ENCODE results near the gene CRHBP. TPM values are rescaled to one million over a fixed set of nuclear protein-coding genes. Genes with fewer than 3 reads are reported as not detected.

The CRHBP gene
- total RNA-seq, 4 donors from 2014 or later = 1.4 to 2.1 TPM; not detected in 2

DNA sequence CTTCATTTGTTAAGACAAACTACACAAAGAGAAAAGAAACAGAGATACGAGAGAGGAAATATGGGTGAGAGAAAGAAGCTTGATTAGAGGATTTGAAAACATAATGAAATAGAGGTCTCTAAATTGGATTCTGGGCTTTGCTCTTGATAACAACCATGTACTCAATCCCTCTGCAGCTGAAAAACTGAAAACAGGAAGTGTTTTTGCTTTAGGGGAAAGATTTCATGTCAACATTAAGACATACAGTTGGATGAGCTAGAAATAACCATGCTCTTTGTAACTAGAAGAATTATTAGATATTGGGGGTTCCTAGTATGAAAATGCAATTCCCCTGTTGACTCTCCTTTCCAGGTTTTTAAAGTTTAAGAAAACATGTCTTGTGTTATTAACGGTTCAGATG, 21.9 kb downstream of the CRHBP start:
- H3K9me3 ChIP-seq = no peaks in the 10 kb centered on the region
- DNase-seq (ENCODE audit: low spot score in 2 of 2) = no peak
- H3K4me3 ChIP-seq = no peak overlapping the region
- no peaks in the 10 kb centered on the region for H3K4me1 ChIP-seq
- no peaks in the 10 kb centered on the region for H3K36me3 ChIP-seq
- H3K27me3 ChIP-seq = no peaks in the 10 kb centered on the region
- no peak overlapping the region for H3K27ac ChIP-seq
- 51 to 54% methylated on average over 2 of the region's 2 CpGs for WGBS, 2 donors
- TF ChIP-seq POLR2A (IDR thresholded peaks at IDR 0.05) (no peak), EP300 (IDR thresholded peaks at IDR 0.05) (no peak)
- TF ChIP-seq, protein P1, sequence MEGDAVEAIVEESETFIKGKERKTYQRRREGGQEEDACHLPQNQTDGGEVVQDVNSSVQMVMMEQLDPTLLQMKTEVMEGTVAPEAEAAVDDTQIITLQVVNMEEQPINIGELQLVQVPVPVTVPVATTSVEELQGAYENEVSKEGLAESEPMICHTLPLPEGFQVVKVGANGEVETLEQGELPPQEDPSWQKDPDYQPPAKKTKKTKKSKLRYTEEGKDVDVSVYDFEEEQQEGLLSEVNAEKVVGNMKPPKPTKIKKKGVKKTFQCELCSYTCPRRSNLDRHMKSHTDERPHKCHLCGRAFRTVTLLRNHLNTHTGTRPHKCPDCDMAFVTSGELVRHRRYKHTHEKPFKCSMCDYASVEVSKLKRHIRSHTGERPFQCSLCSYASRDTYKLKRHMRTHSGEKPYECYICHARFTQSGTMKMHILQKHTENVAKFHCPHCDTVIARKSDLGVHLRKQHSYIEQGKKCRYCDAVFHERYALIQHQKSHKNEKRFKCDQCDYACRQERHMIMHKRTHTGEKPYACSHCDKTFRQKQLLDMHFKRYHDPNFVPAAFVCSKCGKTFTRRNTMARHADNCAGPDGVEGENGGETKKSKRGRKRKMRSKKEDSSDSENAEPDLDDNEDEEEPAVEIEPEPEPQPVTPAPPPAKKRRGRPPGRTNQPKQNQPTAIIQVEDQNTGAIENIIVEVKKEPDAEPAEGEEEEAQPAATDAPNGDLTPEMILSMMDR (IDR thresholded peaks at IDR 0.05) = no peak

DNA sequence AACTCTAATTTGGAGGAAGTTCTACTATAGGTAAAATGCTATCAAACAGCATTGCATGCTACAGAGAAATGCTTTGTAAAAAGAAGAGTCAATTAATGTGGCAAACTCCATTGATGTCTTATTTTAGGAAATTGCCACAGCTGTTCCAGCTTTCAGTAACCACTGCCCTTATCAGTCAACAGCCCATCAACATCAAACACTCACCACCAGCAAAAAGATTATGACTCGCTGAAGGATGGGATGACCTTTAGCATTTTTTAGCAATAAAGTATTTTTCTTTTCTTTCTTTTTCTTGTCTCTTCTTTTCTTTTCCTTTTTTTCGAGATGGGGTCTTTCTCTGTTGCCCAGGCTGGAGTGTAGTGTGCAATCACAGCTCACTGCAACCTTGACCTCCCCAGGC, 26.0 kb downstream of the CRHBP start:
- H3K9me3 ChIP-seq = no peaks in the 10 kb centered on the region
- 67 to 72% methylated on average over 2 of the region's 2 CpGs for WGBS, 2 donors
- H3K4me3 ChIP-seq = no peak overlapping the region
- no peak for DNase-seq (ENCODE audit: low spot score in 2 of 2)
- no peaks in the 10 kb centered on the region for H3K4me1 ChIP-seq
- H3K27ac ChIP-seq = no peak overlapping the region
- H3K27me3 ChIP-seq = no peaks in the 10 kb centered on the region
- H3K36me3 ChIP-seq = no peaks in the 10 kb centered on the region
- TF ChIP-seq POLR2A (IDR thresholded peaks at IDR 0.05) (no peak), EP300 (IDR thresholded peaks at IDR 0.05) (no peak)
- TF ChIP-seq, protein P1 (IDR thresholded peaks at IDR 0.05) = no peak

DNA sequence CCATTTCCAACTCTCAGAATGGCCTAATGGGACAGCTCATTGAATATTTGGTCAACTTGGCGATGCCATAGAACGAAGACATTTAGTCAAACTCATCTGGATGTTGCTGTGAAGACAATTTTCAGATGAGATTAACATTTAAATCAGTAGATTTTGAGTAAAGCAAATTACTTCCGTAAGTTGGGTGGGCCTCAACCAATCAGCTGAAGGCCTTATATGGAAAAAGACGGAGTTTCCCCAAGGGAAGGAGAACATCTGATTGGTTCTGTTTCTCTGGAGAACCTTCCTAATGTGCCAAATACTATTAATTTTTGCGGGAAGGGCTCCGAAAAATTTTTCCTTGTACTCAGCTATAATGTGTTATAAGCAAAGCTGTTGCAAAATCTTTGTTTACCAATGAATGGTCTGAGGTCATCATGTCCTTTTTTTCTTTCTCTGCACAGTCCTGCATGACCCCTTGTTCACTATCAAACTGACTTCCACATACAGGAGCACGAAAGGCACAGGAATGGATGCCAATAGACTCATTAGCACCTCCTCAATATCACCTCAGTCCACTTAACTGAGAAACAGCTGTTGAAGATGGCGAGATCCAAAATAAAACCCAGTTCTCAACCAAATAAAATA, 27.8 kb downstream of the CRHBP start:
- no peak overlapping the region for H3K4me3 ChIP-seq
- H3K4me1 ChIP-seq = no peaks in the 10 kb centered on the region
- no peak overlapping the region for H3K27ac ChIP-seq
- no peak for DNase-seq (ENCODE audit: low spot score in 2 of 2)
- H3K9me3 ChIP-seq = no peaks in the 10 kb centered on the region
- no peaks in the 10 kb centered on the region for H3K27me3 ChIP-seq
- H3K36me3 ChIP-seq = no peaks in the 10 kb centered on the region
- WGBS, 2 donors = 88 to 89% methylated on average over 8 of the region's 8 CpGs
- no peak for TF ChIP-seq EP300 (IDR thresholded peaks at IDR 0.05)
- TF ChIP-seq POLR2A (IDR thresholded peaks at IDR 0.05) = no peak
- TF ChIP-seq, protein P1 (IDR thresholded peaks at IDR 0.05) = no peak

DNA sequence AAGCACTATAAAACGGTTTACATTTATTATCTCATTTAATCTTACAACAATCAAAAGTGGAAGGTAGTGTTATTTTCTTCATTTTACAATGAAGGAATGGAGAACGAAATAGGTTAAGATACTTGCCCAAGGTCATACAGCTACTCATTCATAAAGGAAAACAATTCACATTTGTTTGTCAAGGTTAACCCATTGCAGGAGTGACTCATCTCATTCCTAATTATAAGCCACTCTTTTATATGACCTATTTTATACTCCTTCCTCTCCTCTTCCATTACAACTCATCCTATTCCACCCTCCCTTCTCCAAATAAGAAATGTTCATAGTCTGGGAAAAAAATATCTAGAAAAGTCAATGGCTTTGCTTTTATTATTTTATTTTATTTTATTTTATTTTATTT, 29.6 kb downstream of the CRHBP start:
- WGBS, 2 donors = 52 to 64% methylated on average over 2 of the region's 2 CpGs
- no peak for DNase-seq (ENCODE audit: low spot score in 2 of 2)
- TF ChIP-seq EP300 (IDR thresholded peaks at IDR 0.05) (no peak), POLR2A (IDR thresholded peaks at IDR 0.05) (no peak)
- TF ChIP-seq, protein P1 (IDR thresholded peaks at IDR 0.05) = no peak

DNA sequence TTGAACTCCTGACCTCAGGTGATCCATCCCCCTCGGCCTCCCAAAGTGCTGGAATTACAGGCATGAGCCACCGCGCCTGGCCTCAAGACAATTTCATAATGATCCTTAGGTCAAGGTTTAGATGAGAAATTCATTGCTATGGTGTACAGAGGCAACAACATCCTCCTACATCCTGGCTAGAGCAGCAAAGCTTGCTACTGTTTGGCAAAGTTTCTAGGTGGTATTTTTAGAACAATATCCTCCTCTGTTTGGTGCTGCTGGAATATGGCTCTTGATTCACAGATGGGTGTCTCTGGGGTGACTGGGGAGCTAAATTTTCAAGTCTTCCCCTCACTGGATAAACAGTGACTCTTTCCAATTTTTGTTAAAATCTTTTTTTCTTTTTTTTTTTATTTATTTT, 30.6 kb downstream of the CRHBP start:
- 5 to 24% methylated on average over 3 of the region's 3 CpGs for WGBS, 2 donors
- no peak overlapping the region for H3K4me3 ChIP-seq
- no peaks in the 10 kb centered on the region for H3K36me3 ChIP-seq
- no peak overlapping the region for H3K27ac ChIP-seq
- TF ChIP-seq POLR2A (IDR thresholded peaks at IDR 0.05) (no peak), EP300 (IDR thresholded peaks at IDR 0.05) (no peak)
- TF ChIP-seq, protein P1 (IDR thresholded peaks at IDR 0.05) = no peak
- no peak for DNase-seq (ENCODE audit: low spot score in 2 of 2)
- no peaks in the 10 kb centered on the region for H3K9me3 ChIP-seq
- H3K4me1 ChIP-seq = no peaks in the 10 kb centered on the region
- H3K27me3 ChIP-seq = no peaks in the 10 kb centered on the region

More for the DNA sequence above, 29.6 kb downstream of the CRHBP start:
- Histone ChIP-seq H3K4me1 (no peaks in the 10 kb centered on the region), H3K4me3 (no peak overlapping the region), H3K27me3 (no peaks in the 10 kb centered on the region), H3K9me3 (no peaks in the 10 kb centered on the region), H3K27ac (no peak overlapping the region), H3K36me3 (no peaks in the 10 kb centered on the region)
